Thyroid gland (tissue), 4 donors: ENCODE measurements around the gene KIFC3. TPM values are rescaled to one million over a fixed set of nuclear protein-coding genes. Genes with fewer than 3 reads are reported as not detected.

ENCODE experiments used
- DNase-seq, 2 donors: peaks; one replicate each; pipeline ENCODE4 v3.0.0-alpha.2; 2019
- H3K27ac ChIP-seq, 3 donors: fragments of 200-600 bp; sonication (generic); 1 replicate in 2 of 3; 2 replicates in 1 of 3; pipeline ENCODE4 v1.5.1; 2016 to 2019; ENCODE audit warnings: mild to moderate bottlenecking in 1 of 3, moderate library complexity in 1 of 3
- H3K27me3 ChIP-seq: fragments of 200-600 bp; sonication (generic); one replicate; pipeline ENCODE4 v1.5.1; 2019
- H3K36me3 ChIP-seq, 2 donors: fragments of 200-600 bp; sonication (generic); one replicate each; pipeline ENCODE4 v1.5.1; 2016 to 2019
- H3K4me1 ChIP-seq, 2 donors: fragments of 200-600 bp; sonication (generic); one replicate each; pipeline ENCODE4 v1.5.1; 2017 to 2019
- H3K4me3 ChIP-seq, 3 donors: fragments of 200-600 bp; sonication (generic); replicated peaks in 1 of 3; 1 replicate in 2 of 3; 2 replicates in 1 of 3; pipeline ENCODE4 v1.5.1; 2016; ENCODE audit warnings: mild to moderate bottlenecking in 1 of 3
- H3K9me3 ChIP-seq: fragments of 200-600 bp; sonication (generic); one replicate; pipeline ENCODE4 v1.5.1; 2017
- CTCF ChIP-seq, 6 experiments: fragments of 200-600 bp in 3 of 6; fragments of 450-650 bp in 3 of 6; sonication (generic) in 3 of 6; IDR thresholded peaks; one replicate each; pipeline ENCODE4 v1.5.1; 2016 to 2019; ENCODE audit warnings: antibody characterized with exemption in 6 of 6, mild to moderate bottlenecking in 2 of 6, inconsistent platforms in 1 of 6, moderate library complexity in 1 of 6
- POLR2A ChIP-seq, 2 donors: fragments of 450-650 bp; IDR thresholded peaks; one replicate each; pipeline ENCODE4 v1.6.1; 2017; ENCODE audit warnings: antibody characterized with exemption in 2 of 2, mild to moderate bottlenecking in 2 of 2, moderate library complexity in 1 of 2
- WGBS, 2 donors: methylation state at CpG; one replicate each; pipeline ENCODE4 v1.1.5; 2017; 5-methylcytosine and 5-hydroxymethylcytosine counted together
- intact Hi-C: fragments of 100-400 bp; cut with DNase I; formaldehyde crosslinking; loops from one replicate; pipeline ENCODE4 v1.15.1; 2023
- total RNA-seq, 4 donors: library from RNA; depleted of rRNA; stranded (reverse); fragments of >200 nt; gene quantifications; one replicate each; pipeline ENCODE4 v1.2.3, GENCODE V29; 2016

KIFC3 gene
- total RNA-seq, 4 donors from 2014 or later, result 88.8 to 153 (median 132) TPM

- no peaks in the 10 kb centered on the region for H3K27me3 ChIP-seq
- WGBS, 2 donors, result 83 to 84% methylated on average over 8 to 9 of the region's 9 CpGs
- no peak for DNase-seq
- peaks cover 0 to 7% of the 10 kb centered on the region in 2 donors for H3K36me3 ChIP-seq
- H3K4me3 ChIP-seq, result no peak overlapping the region
- TF ChIP-seq CTCF (IDR thresholded peaks at IDR 0.05) (no peak), POLR2A (IDR thresholded peaks at IDR 0.05) (no peak)
- intact Hi-C loops, result loop anchor here (5.0 kb wide), 1 partner anchor 248 kb away; the partner anchor contains the start of genes USB1 and ZNF319
- H3K4me1 ChIP-seq, result peaks cover 0 to 4% of the 10 kb centered on the region in 2 donors
- H3K9me3 ChIP-seq, result no peaks in the 10 kb centered on the region
- H3K27ac ChIP-seq, result no peak overlapping the region
Observed at GRCh38 chr16:57754354-57755060, 47.8 kb downstream of the KIFC3 start.

DNA sequence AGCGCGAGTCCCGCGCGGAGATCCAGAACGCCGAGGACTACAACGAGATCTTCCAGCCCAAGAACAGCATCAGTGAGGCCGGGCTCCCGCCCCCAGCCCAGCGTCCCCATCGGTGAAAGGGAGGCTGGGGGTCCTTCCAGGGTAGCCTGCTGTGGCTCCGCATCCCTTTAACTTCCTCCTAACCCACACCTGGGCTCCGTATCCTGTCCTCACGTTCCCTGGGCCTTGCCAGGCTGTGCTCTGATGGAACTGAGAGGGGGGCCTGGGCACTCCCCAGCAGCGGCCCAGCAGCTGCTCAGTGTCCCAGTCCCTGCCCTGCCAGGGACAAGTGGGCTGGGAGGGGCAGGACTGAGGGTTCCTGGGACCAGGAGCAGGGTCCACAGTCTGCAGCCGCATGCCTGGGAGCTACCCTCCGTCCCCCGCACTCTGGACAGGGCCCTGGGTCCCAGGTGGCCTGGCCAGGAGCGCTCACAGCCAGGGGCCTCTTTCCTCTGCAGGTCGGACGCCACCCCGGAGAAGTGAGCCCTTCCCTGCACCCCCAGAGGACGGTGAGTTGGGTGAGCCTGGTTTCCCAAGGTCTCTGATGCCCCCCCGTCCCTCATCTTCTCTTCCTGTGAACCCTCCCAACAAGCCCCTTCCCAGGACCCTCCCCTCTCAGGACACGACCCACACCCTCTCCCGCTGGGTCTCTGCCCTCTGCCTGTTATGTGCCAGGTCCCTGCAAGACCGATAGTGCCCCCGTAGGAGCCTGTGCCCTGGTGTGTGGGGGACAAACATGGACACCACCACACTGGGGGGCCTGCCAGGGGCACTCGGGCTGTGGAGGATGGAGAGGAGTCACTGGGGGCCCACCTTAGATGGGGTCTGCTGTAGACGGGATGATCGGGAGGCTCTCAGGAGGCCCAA lies 48.6 kb downstream of the KIFC3 start:
- H3K4me3 ChIP-seq, result no peak overlapping the region
- no peak for DNase-seq
- no peak overlapping the region for H3K27ac ChIP-seq
- intact Hi-C loops, result no loop called here
- H3K9me3 ChIP-seq, result no peaks in the 10 kb centered on the region
- H3K36me3 ChIP-seq, result no peaks in the 10 kb centered on the region
- H3K27me3 ChIP-seq, result no peaks in the 10 kb centered on the region
- WGBS, 2 donors, result 94 to 96% methylated on average over 26 to 27 of the region's 32 CpGs
- TF ChIP-seq CTCF (IDR thresholded peaks at IDR 0.05) (no peak), POLR2A (IDR thresholded peaks at IDR 0.05) (no peak)
- H3K4me1 ChIP-seq, result peaks cover 0 to 4% of the 10 kb centered on the region in 2 donors

DNA sequence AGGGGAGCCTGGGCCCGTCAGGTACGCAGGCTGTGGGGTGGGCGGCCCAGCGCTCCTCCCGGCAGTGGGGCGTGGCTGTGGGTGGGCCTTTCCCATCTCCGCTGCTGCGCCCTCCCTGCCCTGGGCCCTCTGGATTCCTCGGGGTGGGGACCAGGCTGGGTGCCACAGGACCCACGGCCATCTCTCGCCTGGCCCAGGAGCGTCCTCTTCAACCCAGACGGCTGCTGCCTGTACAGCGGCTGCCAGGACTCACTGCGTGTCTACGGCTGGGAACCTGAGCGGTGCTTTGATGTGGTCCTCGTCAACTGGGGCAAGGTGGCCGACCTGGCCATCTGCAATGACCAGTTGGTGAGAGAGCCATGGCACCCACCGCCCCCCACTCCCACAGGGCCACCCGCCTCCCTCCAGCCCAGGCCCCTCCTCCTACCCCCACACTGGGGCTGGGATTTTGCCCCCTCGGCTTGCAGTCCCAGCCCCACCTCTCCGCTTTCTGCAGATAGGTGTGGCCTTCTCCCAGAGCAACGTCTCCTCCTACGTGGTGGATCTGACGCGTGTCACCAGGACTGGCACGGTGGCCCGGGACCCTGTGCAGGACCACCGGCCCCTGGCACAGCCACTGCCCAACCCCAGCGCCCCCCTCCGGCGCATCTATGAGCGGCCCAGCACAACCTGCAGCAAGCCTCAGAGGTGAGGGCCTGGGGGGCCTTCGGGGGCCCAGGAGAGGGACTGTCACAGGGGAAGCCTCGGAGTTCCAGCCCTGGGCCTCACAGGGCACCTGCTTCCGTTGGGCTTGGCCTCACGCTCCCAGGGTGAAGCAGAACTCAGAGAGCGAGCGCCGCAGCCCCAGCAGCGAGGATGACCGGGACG lies 49.5 kb downstream of the KIFC3 start:
- TF ChIP-seq POLR2A (IDR thresholded peaks at IDR 0.05) (no peak), CTCF (IDR thresholded peaks at IDR 0.05) (no peak)

GRCh38 chr16:57752203-57752580 lies 50.1 kb downstream of the KIFC3 start:
- intact Hi-C loops, result no loop called here
- no peak for DNase-seq
- Histone ChIP-seq H3K4me1 (no peaks in the 10 kb centered on the region), H3K9me3 (no peaks in the 10 kb centered on the region), H3K27ac (no peak overlapping the region), H3K27me3 (no peaks in the 10 kb centered on the region), H3K4me3 (no peak overlapping the region), H3K36me3 (no peaks in the 10 kb centered on the region)
- 88 to 100% methylated on average over 1 to 6 of the region's 6 CpGs for WGBS, 2 donors
- TF ChIP-seq CTCF (IDR thresholded peaks at IDR 0.05), result no peak
- TF ChIP-seq POLR2A (IDR thresholded peaks at IDR 0.05), result no peak

More for the DNA sequence above, 49.5 kb downstream of the KIFC3 start:
- H3K27ac ChIP-seq, result no peak overlapping the region
- H3K36me3 ChIP-seq, result no peaks in the 10 kb centered on the region
- 87 to 94% methylated on average over 3 to 27 of the region's 44 CpGs for WGBS, 2 donors
- H3K9me3 ChIP-seq, result no peaks in the 10 kb centered on the region
- no peak for DNase-seq
- intact Hi-C loops, result no loop called here
- H3K27me3 ChIP-seq, result no peaks in the 10 kb centered on the region
- no peak overlapping the region for H3K4me3 ChIP-seq
- H3K4me1 ChIP-seq, result peaks cover 0 to 4% of the 10 kb centered on the region in 2 donors
